HG03571 (cell line): ENCODE measurements around the gene PACRG.
"Not testable (repeated sequence)": the region's sequence is repeated elsewhere in the genome, so short reads cannot be mapped to it uniquely, and the experiment has no call there.

Experiments used
- ATAC-seq: cut with Tn5 transposase; IDR thresholded peaks from one replicate; pipeline ENCODE4 v1.9.1; 2021; ENCODE audit not compliant: unreplicated experiment

The PACRG gene

GRCh38 chr6:163301726-163302635 lies 574.2 kb downstream of the PACRG start:
- ATAC-seq = no peak

GRCh38 chr6:163302747-163303146 lies 575.0 kb downstream of the PACRG start:
- no peak for ATAC-seq

GRCh38 chr6:163306000-163306399 lies 578.2 kb downstream of the PACRG start:
- ATAC-seq = no peak

GRCh38 chr6:163308629-163309440 lies 581.1 kb downstream of the PACRG start:
- no peak for ATAC-seq

- ATAC-seq = no peak
Observed at GRCh38 chr6:163309491-163310026, 581.8 kb downstream of the PACRG start.

GRCh38 chr6:163310096-163310972 lies 582.6 kb downstream of the PACRG start:
- ATAC-seq = no peak

GRCh38 chr6:163310973-163311383 lies 583.2 kb downstream of the PACRG start:
- no peak for ATAC-seq

- ATAC-seq = no peak
Observed at GRCh38 chr6:163311830-163312229, 584.1 kb downstream of the PACRG start.

GRCh38 chr6:163313566-163313965 lies 585.8 kb downstream of the PACRG start:
- no peak for ATAC-seq

- no peak for ATAC-seq
Observed at GRCh38 chr6:163313981-163314380, 586.2 kb downstream of the PACRG start.

- no peak for ATAC-seq
Observed at GRCh38 chr6:163314791-163315470, 587.2 kb downstream of the PACRG start.

- ATAC-seq = not testable (repeated sequence)
Observed at GRCh38 chr6:163316866-163317495, 589.2 kb downstream of the PACRG start.

GRCh38 chr6:163318071-163318786 lies 590.5 kb downstream of the PACRG start:
- no peak for ATAC-seq

GRCh38 chr6:163319609-163320366 lies 592.0 kb downstream of the PACRG start:
- ATAC-seq = no peak

- no peak for ATAC-seq
Observed at GRCh38 chr6:163320402-163320801, 592.6 kb downstream of the PACRG start.

GRCh38 chr6:163320804-163321203 lies 593.0 kb downstream of the PACRG start:
- no peak for ATAC-seq

- ATAC-seq = no peak
Observed at GRCh38 chr6:163321717-163322116, 593.9 kb downstream of the PACRG start.

- ATAC-seq = no peak
Observed at GRCh38 chr6:163323274-163323673, 595.5 kb downstream of the PACRG start.
